Measurements from ENCODE around the gene CYP1A1. TPM values are rescaled to one million over a fixed set of nuclear protein-coding genes. Genes with fewer than 3 reads are reported as not detected.
"Not testable (repeated sequence)": the region's sequence is repeated elsewhere in the genome, so short reads cannot be mapped to it uniquely, and the experiment has no call there.

The CYP1A1 gene
- total and polyA plus RNA-seq, 12 donors, result 0.11 to 2.2 (median 0.96) TPM; not detected in 9

GRCh38 chr15:74749832-74750231 lies 24.5 kb upstream of the CYP1A1 start:
- Histone ChIP-seq H3K9me3 (replicated peaks in 1 of 3) (no peaks in the 10 kb centered on the region), H3K27me3 (no peaks in the 10 kb centered on the region), H3K36me3 (replicated peaks in 1 of 2) (no peaks in the 10 kb centered on the region), H3K4me3 (no peak overlapping the region), H3K27ac (no peak overlapping the region), H3K4me1 (replicated peaks in 1 of 2) (no peaks in the 10 kb centered on the region)
- no peak for DNase-seq
- 89 to 92% (median 91%) methylated on average over 6 to 20 of the region's 20 CpGs for WGBS, 4 donors
- no peak for TF ChIP-seq POLR2A (IDR thresholded peaks at IDR 0.05)
- no peak for TF ChIP-seq CTCF (IDR thresholded peaks at IDR 0.05)
- intact Hi-C loops (cut with DNase I), result no loop called here

GRCh38 chr15:74748322-74748946 lies 23.1 kb upstream of the CYP1A1 start, which contains the start of gene CYP1A2:
Gene CYP1A2, plus strand, starts transcription at chr15:74748845. Its CDS starts 894 bp downstream, at chr15:74749739.
- no peaks in the 10 kb centered on the region for H3K4me1 ChIP-seq (replicated peaks in 1 of 2)
- H3K4me3 ChIP-seq, result no peak within 1 kb of the TSS
- no peaks in the 10 kb centered on the region for H3K36me3 ChIP-seq (replicated peaks in 1 of 2)
- WGBS, 4 donors, result 85 to 91% (median 89%) methylated on average over 3 of the region's 3 CpGs
- no peak for DNase-seq
- no peaks in the 10 kb centered on the region for H3K9me3 ChIP-seq (replicated peaks in 1 of 3)
- H3K27me3 ChIP-seq, result no peaks in the 10 kb centered on the region
- intact Hi-C loops (cut with DNase I), result no loop called here
- TF ChIP-seq CTCF (IDR thresholded peaks at IDR 0.05), result no peak
- TF ChIP-seq POLR2A (IDR thresholded peaks at IDR 0.05), result no peak
- no peak within 1 kb of the TSS for H3K27ac ChIP-seq

GRCh38 chr15:74746389-74746788 lies 21.1 kb upstream of the CYP1A1 start:
- TF ChIP-seq POLR2A (IDR thresholded peaks at IDR 0.05), result no peak
- TF ChIP-seq CTCF (IDR thresholded peaks at IDR 0.05), result no peak
- Histone ChIP-seq H3K27me3 (no peaks in the 10 kb centered on the region), H3K36me3 (replicated peaks in 1 of 2) (no peaks in the 10 kb centered on the region), H3K27ac (no peak overlapping the region), H3K9me3 (replicated peaks in 1 of 3) (no peaks in the 10 kb centered on the region), H3K4me1 (replicated peaks in 1 of 2) (no peaks in the 10 kb centered on the region), H3K4me3 (no peak overlapping the region)
- intact Hi-C loops (cut with DNase I), result no loop called here
- DNase-seq, result no peak
- 50 to 62% (median 52%) methylated on average over 4 of the region's 4 CpGs for WGBS, 4 donors

GRCh38 chr15:74742422-74742821 lies 17.1 kb upstream of the CYP1A1 start:
- no peaks in the 10 kb centered on the region for H3K9me3 ChIP-seq (replicated peaks in 1 of 3)
- no peaks in the 10 kb centered on the region for H3K4me1 ChIP-seq (replicated peaks in 1 of 2)
- no peak for TF ChIP-seq CTCF (IDR thresholded peaks at IDR 0.05)
- TF ChIP-seq POLR2A (IDR thresholded peaks at IDR 0.05), result no peak
- no peaks in the 10 kb centered on the region for H3K27me3 ChIP-seq
- no peaks in the 10 kb centered on the region for H3K36me3 ChIP-seq (replicated peaks in 1 of 2)
- H3K4me3 ChIP-seq, result no peak overlapping the region
- WGBS, 4 donors, result 69 to 78% (median 77%) methylated on average over 5 of the region's 5 CpGs
- intact Hi-C loops (cut with DNase I), result no loop called here
- DNase-seq, result no peak
- H3K27ac ChIP-seq, result no peak overlapping the region

GRCh38 chr15:74738239-74738638 lies 12.9 kb upstream of the CYP1A1 start:
- DNase-seq; H3K4me3 ChIP-seq; H3K27me3 ChIP-seq; H3K27ac ChIP-seq; H3K4me1 ChIP-seq (replicated peaks in 1 of 2); H3K36me3 ChIP-seq (replicated peaks in 1 of 2); intact Hi-C loops (cut with DNase I); H3K9me3 ChIP-seq (replicated peaks in 1 of 3): not testable (repeated sequence)
- WGBS, 4 donors, result 64 to 74% (median 68%) methylated on average over 5 of the region's 5 CpGs

All from adrenal gland (tissue), 12 donors.